ENCODE data around the gene NTHL1.

DNA sequence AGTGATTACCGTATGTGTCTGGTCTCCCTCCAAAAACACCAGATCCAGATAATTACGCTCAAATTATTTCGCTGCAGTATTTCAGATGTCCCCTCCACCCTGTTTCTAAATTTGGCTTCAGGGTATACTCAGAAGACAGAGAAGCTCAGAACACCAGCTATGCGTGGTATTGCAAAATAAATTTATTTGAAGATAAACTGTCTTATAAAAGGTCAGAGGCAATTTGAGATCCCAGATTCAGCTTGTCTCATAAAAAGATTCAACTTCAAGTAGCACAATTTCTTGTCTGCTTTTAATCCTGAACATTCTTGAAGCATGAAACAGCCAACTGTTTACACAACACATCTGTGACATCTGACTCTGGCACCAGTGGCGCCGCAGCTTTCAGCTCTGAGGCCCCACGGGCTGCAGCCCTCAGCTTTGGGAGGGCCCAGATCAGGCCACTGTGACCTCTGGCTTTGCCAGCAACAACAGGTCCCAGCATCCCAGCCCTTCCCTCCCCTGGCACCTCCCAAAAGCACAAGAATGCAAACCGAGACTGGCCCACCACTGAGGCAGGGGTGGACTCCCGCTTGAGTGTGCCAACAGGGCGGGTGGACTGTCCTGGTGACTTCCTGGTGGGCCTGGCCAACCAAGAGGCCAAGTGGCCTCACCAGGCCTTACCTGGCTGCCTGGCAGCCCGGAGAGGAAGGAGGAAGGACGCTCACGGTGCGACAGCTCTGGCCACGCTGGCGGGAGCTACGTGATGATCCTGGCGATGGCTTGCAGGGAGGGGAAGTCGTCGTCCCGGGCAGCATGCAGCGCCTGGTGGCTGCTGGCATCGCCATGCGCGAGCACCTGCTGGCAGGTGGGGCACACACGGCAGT, 49.9 kb downstream of the NTHL1 start:
- TF ChIP-seq CTCF (IDR thresholded peaks at IDR 0.05) (no peak), POLR2A (IDR thresholded peaks at IDR 0.05) (no peak)
